ENCODE data around the gene USP4.

The USP4 gene

GRCh38 chr3:49276475-49277382 lies 63.1 kb downstream of the USP4 start, which contains the start of gene C3orf62:
Gene C3orf62, minus strand, starts transcription at chr3:49277232. Its CDS starts 360 bp downstream, at chr3:49276872.
- peak; percentile 85 for DNase-seq (ENCODE audit: low read depth)
- peak within 1 kb of the TSS; percentile 72 for H3K4me3 ChIP-seq (ENCODE audit: low read depth, low read length)
- no peak for TF ChIP-seq CTCF (IDR thresholded peaks at IDR 0.05; ENCODE audit: insufficient read depth, low read depth, low read length, missing control alignments)

- no peak for DNase-seq (ENCODE audit: low read depth)
- no peak overlapping the region for H3K4me3 ChIP-seq (ENCODE audit: low read depth, low read length)
- no peak for TF ChIP-seq CTCF (IDR thresholded peaks at IDR 0.05; ENCODE audit: insufficient read depth, low read depth, low read length, missing control alignments)
Observed at GRCh38 chr3:49273825-49274532, 65.9 kb downstream of the USP4 start.

DNA sequence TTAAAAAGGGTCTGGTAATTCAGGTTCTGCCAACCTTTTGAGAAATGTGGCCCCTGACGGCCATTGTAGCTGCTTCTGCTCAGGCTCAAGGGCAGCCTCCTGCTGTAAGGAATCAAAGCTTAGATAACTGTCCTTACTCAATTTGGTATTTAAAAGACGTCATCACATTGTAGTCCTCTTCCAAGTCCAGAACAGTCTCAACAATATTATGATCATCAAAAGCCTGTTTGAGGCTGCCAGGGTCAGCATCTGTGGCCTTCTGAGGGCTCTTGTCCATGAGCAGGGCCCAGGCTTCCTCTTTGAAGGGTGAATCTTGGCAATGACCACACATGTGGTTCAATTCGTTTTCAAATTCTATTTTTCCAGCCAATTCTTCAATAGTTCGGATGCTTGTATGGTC lies 68.8 kb downstream of the USP4 start:
- H3K4me3 ChIP-seq (ENCODE audit: low read depth, low read length), result no peak overlapping the region
- no peak for DNase-seq (ENCODE audit: low read depth)
- no peak for TF ChIP-seq CTCF (IDR thresholded peaks at IDR 0.05; ENCODE audit: insufficient read depth, low read depth, low read length, missing control alignments)

DNA sequence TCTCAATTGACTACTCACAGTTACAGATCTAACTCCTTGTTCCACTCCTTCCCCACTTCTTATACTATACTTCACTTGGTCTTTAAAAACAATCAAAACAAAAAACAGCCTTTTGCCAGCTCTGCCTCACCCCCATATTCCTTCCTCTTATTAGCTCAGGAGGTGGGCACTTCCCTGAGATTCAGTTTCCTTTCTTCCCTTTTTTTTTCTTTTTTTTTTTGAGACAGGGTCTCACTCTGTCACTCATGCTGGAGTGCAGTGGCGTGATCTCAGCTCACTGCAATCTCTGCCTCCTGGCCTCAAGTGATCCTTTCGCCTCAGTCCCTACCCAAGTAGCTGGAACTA lies 69.7 kb downstream of the USP4 start:
- no peak overlapping the region for H3K4me3 ChIP-seq (ENCODE audit: low read depth, low read length)
- no peak for DNase-seq (ENCODE audit: low read depth)
- TF ChIP-seq CTCF (IDR thresholded peaks at IDR 0.05; ENCODE audit: insufficient read depth, low read depth, low read length, missing control alignments), result no peak

GRCh38 chr3:49269443-49270155 lies 70.3 kb downstream of the USP4 start:
- TF ChIP-seq CTCF (IDR thresholded peaks at IDR 0.05; ENCODE audit: insufficient read depth, low read depth, low read length, missing control alignments), result no peak
- no peak overlapping the region for H3K4me3 ChIP-seq (ENCODE audit: low read depth, low read length)
- DNase-seq (ENCODE audit: low read depth), result no peak

DNA sequence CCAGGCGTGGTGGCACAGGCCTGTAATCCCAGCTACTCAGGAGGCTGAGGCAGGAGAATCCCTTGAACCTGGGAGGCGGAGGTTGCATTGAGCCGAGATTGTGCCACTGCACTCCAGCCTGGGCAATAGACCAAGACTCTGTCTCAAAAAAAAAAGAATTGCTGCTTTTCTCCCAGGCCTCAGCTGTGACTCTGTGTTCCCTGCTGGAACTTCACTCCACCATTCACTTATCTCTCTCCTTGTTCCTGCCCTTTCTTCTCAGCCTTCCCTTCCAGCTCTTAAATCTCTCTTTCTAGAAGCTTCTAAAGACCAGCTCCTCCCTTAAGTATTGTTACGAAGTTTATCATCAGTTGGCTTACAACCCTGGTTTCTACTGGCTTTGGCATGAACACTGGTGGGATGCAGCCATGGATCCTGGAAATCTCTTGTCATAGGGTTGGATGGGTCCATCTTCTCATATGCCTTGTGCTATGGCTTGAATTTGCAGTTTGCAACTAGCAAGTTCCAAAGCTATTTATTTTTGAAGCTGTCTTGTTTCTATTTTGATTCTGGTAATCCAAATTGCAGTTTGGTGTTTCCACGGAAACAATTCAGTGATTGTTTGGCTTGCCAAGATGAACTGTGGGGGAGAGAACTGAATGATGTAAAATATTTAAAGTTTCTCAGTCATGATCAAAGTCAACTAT lies 73.3 kb downstream of the USP4 start:
- DNase-seq (ENCODE audit: low read depth), result no peak
- no peak overlapping the region for H3K4me3 ChIP-seq (ENCODE audit: low read depth, low read length)
- no peak for TF ChIP-seq CTCF (IDR thresholded peaks at IDR 0.05; ENCODE audit: insufficient read depth, low read depth, low read length, missing control alignments)

All from GM12865 (cell line).